Measurements from ENCODE around the gene RGL3.
"Not testable (repeated sequence)": the region's sequence is repeated elsewhere in the genome, so short reads cannot be mapped to it uniquely, and the experiment has no call there.

The RGL3 gene

GRCh38 chr19:11359421-11359820 is 59.7 kb downstream of the RGL3 start:
- DNase-seq: no peak

GRCh38 chr19:11356676-11357550 is 62.2 kb downstream of the RGL3 start:
- no peak for DNase-seq

- no peak for DNase-seq
Measured at GRCh38 chr19:11356074-11356397, 63.1 kb downstream of the RGL3 start.

- DNase-seq: peak; percentile 77
Measured at GRCh38 chr19:11355160-11356073, 63.7 kb downstream of the RGL3 start, which contains the start of gene PLPPR2. PLPPR2 (plus strand) TSS chr19:11355432; CDS start chr19:11357674, 2,242 bp downstream.

DNA sequence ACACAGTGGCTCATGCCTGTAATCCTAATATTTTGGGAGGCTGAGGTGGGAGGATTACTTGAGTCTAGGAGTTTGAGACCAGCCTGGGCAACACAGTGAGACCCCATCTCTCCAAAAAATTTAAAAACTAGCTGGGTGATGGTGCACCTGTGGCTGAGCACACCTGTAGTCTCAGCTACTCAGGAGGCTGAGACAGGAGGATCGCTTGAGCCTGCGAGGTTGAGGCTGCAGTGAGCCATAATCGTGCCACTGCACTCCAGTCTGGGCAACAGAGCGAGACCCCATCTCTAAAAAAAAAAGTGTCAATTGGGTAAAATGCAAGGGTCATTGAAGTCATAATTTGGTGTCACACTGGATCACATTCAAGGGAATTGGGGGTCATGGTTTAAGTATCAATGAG is 65.0 kb downstream of the RGL3 start:
- DNase-seq: not testable (repeated sequence)

- no peak for DNase-seq
Measured at GRCh38 chr19:11349171-11349570, 69.9 kb downstream of the RGL3 start.

DNA sequence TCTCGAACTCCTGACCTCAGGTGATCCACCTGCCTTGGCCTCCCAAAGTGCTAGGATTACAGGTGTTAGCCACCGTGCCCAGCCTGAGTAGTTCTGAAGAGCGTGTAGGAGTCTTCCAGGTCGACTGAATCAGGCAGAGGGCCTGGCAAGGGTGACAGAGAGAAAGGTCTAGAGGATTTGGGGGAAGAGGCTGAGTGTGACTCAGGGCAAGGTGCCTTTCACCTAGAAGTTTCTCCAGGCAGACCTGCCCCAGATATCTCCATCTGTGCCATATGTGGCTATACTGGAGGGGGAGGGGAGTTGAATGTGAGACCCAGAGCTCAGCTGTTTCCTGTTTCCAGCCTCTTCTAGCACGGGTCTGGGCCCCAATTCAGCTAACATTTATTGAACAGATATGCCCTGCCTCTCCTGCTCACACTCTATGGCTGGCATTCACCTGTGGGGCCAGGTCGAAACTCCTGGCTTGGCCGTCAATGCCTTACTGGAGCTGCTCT is 71.5 kb downstream of the RGL3 start:
- DNase-seq: no peak

- DNase-seq: peak; percentile 98
Measured at GRCh38 chr19:11346104-11346940, 72.8 kb downstream of the RGL3 start, which contains the start of the genes CCDC159 and TMEM205. CCDC159 (plus strand) TSS chr19:11346519; CDS start chr19:11346607, 88 bp downstream. TMEM205 (minus strand) TSS chr19:11346268; CDS start chr19:11345619, 649 bp downstream.

- no peak for DNase-seq
Measured at GRCh38 chr19:11345122-11345803, 73.9 kb downstream of the RGL3 start.

All from NCI-H226 (cell line).